HepG2 (cell line): ENCODE data around the gene TNFAIP2. TPM values are rescaled to one million over a fixed set of nuclear protein-coding genes. Genes with fewer than 3 reads are reported as not detected.
A peak's percentile ranks its signal among the peaks of the same experiment; 100 is the strongest.

Experiments
- CAMTA2 ChIP-seq: sonication (generic); formaldehyde crosslinking; IDR thresholded peaks from 2 replicates; pipeline ENCODE4 v1.4.0; 2020; ENCODE audit warnings: mild to moderate bottlenecking, missing genetic modification reagents, borderline replicate concordance
- KDM2A ChIP-seq: sonication (generic); formaldehyde crosslinking; IDR thresholded peaks from 2 replicates; pipeline ENCODE4 v1.4.0; 2020; ENCODE audit warnings: low read depth, missing genetic modification reagents, borderline replicate concordance
- MATR3 ChIP-seq: sonication (generic); formaldehyde crosslinking; IDR thresholded peaks from 2 replicates; pipeline ENCODE4 v1.4.0; 2020; ENCODE audit warnings: missing genetic modification reagents
- MAZ ChIP-seq, 2 experiments: sonication (generic) in 1 of 2; formaldehyde crosslinking in 1 of 2; IDR thresholded peaks; 2 replicates each; pipeline versions ENCODE4 v1.5.0 to v1.6.1; 2012 to 2020; ENCODE audit warnings: low read depth in 2 of 2, mild to moderate bottlenecking in 2 of 2, borderline replicate concordance in 1 of 2, improper control_type of control experiment in 1 of 2, low read length in 1 of 2, missing genetic modification reagents in 1 of 2, moderate library complexity in 1 of 2
- MBD4 ChIP-seq: IDR thresholded peaks from 2 replicates; pipeline ENCODE4 v1.6.1; 2012; ENCODE audit warnings: low read length, inconsistent platforms, borderline replicate concordance
- MEIS1 ChIP-seq: sonication (generic); formaldehyde crosslinking; IDR thresholded peaks from 2 replicates; pipeline ENCODE4 v1.9.0; 2021; ENCODE audit warnings: mild to moderate bottlenecking, missing genetic modification reagents, moderate library complexity, borderline replicate concordance
- NFE2L2 ChIP-seq: fragments of 150-350 bp; IDR thresholded peaks from 2 replicates; pipeline ENCODE4 v1.6.1; 2014; ENCODE audit warnings: low read length
- NFKBIZ ChIP-seq: IDR thresholded peaks from 2 replicates; pipeline ENCODE4 v1.6.1; 2018; ENCODE audit warnings: missing genetic modification reagents, missing compliant biosample characterization
- POGK ChIP-seq: sonication (generic); formaldehyde crosslinking; conservative IDR thresholded peaks from 2 replicates; pipeline ENCODE4 v1.8.0; 2022; ENCODE audit warnings: mild to moderate bottlenecking, moderate library complexity, missing genetic modification reagents
- TIGD3 ChIP-seq: sonication (generic); formaldehyde crosslinking; IDR thresholded peaks from 2 replicates; pipeline ENCODE4 v1.5.1; 2020; ENCODE audit warnings: mild to moderate bottlenecking, missing genetic modification reagents, borderline replicate concordance
- ZBTB4 ChIP-seq: sonication (generic); formaldehyde crosslinking; IDR thresholded peaks from 2 replicates; pipeline ENCODE4 v1.4.0; 2020; ENCODE audit warnings: missing genetic modification reagents, mild to moderate bottlenecking, borderline replicate concordance
- ZBTB7B ChIP-seq: sonication (generic); formaldehyde crosslinking; IDR thresholded peaks from 2 replicates; pipeline ENCODE4 v1.4.0; 2020; ENCODE audit warnings: missing genetic modification reagents
- ZC3H13 ChIP-seq: sonication (generic); formaldehyde crosslinking; IDR thresholded peaks from 2 replicates; pipeline ENCODE4 v1.8.1; 2023; ENCODE audit warnings: mild to moderate bottlenecking, missing genetic modification reagents, moderate library complexity
- ZNF275 ChIP-seq: sonication (generic); formaldehyde crosslinking; IDR thresholded peaks from 2 replicates; pipeline ENCODE4 v1.8.0; 2022; ENCODE audit warnings: missing genetic modification reagents, mild to moderate bottlenecking, inconsistent platforms, borderline replicate concordance
- ZNF709 ChIP-seq: sonication (generic); formaldehyde crosslinking; IDR thresholded peaks from 2 replicates; pipeline ENCODE4 v1.5.0; 2020; ENCODE audit warnings: mild to moderate bottlenecking, missing genetic modification reagents
- ZNF792 ChIP-seq: IDR thresholded peaks from 2 replicates; pipeline ENCODE4 v1.6.1; 2016
- ZSCAN5A ChIP-seq: sonication (generic); formaldehyde crosslinking; IDR thresholded peaks from 2 replicates; pipeline ENCODE4 v1.8.0; 2022; ENCODE audit warnings: mild to moderate bottlenecking, missing genetic modification reagents, borderline replicate concordance
- polyA plus RNA-seq, 8 experiments: library from polyadenylated mRNA; depleted of rRNA in 3 of 8; stranded (reverse) in 7 of 8; unstranded in 1 of 8; fragments of >200 nt; fragmentation: Illumina TruSeq in 4 of 8; extraction: Trizol in 4 of 8; gene quantifications; 2 replicates each; pipeline versions ENCODE4 v1.2.1 to v1.2.3, GENCODE V29; 2011 to 2016; ENCODE audit warnings: low read depth in 4 of 8, missing spikeins in 1 of 8, mixed read lengths in 1 of 8; ENCODE audit not compliant: insufficient read depth in 1 of 8
- total RNA-seq, 5 experiments: library from RNA; depleted of rRNA; stranded (reverse); fragments of >200 nt; fragmentation: Illumina TruSeq; extraction: Trizol; gene quantifications; 2 replicates each; pipeline ENCODE4 v1.2.3, GENCODE V29; 2016; ENCODE audit warnings: low read depth in 1 of 5

TNFAIP2 gene
- total and polyA plus RNA-seq, 2 of the 13 experiments (the other 11 are each of a cell fraction or from before 2014, with no cell fraction given): 0.46 to 1.5 TPM

GRCh38 chr14:103103461-103104388 lies 19.5 kb upstream of the TNFAIP2 start (continued):
- no peak for TF ChIP-seq TIGD3 (CRISPR knock-in tag)
- peak; percentile 95 for TF ChIP-seq KDM2A (CRISPR knock-in tag)
- no peak for TF ChIP-seq ZNF792 (CRISPR knock-in tag)
- TF ChIP-seq MATR3 (CRISPR knock-in tag): no peak
- no peak for TF ChIP-seq MBD4
- peak; percentile 47; the same call in 1 of the 2 replicates for TF ChIP-seq MEIS1 (CRISPR knock-in tag)
- no peak; the same call in 1 of the 2 replicates for TF ChIP-seq ZBTB4 (CRISPR knock-in tag)
- no peak for TF ChIP-seq CAMTA2 (CRISPR knock-in tag)
- peak; percentile 99 for TF ChIP-seq ZC3H13 (CRISPR knock-in tag)
- peak; percentile 57; the same call in 1 of the 2 replicates for TF ChIP-seq NFKBIZ (CRISPR knock-in tag)
- TF ChIP-seq NFE2L2: no peak
- TF ChIP-seq ZSCAN5A (CRISPR knock-in tag): peak; percentile 11; the same call in 1 of the 2 replicates
- peak; percentile 32; the same call in 1 of the 2 replicates for TF ChIP-seq MAZ (IDR thresholded peaks at IDR 0.05; ENCODE audit: borderline replicate concordance, low read depth, low read length)
- TF ChIP-seq MAZ (CRISPR knock-in tag; IDR thresholded peaks at IDR 0.05; ENCODE audit: low read depth): no peak; the same call in 1 of the 2 replicates
- TF ChIP-seq ZBTB7B: peak; percentile 74; the same call in 1 of the 2 replicates
- peak; percentile 77 for TF ChIP-seq ZNF709 (CRISPR knock-in tag)
- 0 out of 2 replicates have a peak, but pooled peaks have one; percentile 20 for TF ChIP-seq ZNF275
- peak; percentile 82 for TF ChIP-seq POGK (CRISPR knock-in tag)
